Measurements from ENCODE around the gene MTMR10. TPM values are rescaled to one million over a fixed set of nuclear protein-coding genes. Genes with fewer than 3 reads are reported as not detected.

MTMR10 gene
- total RNA-seq (10 to 100 TPM; 12.5 to 35.0 TPM), polyA plus RNA-seq (10 to 100 TPM in 1 of 2 donors, 1 to 10 TPM in 1; 9.0 to 10.7 TPM)
- long read RNA-seq, donor 1, partial matches to known transcripts: 1 of 4 reads
- long read RNA-seq, donor 1, other reads (novel, unspliced or antisense): 3 of 4 reads
- long read RNA-seq, donor 2, full-length matches to known transcripts: 3 of 12 reads
- long read RNA-seq, donor 2, partial matches to known transcripts: 5 of 12 reads
- long read RNA-seq, donor 2, other reads (novel, unspliced or antisense): 4 of 12 reads

GRCh38 chr15:30991255-30992235, at the start of gene MTMR10:
TSS of gene MTMR10 (minus strand) at chr15:30991628. CDS start at chr15:30991506, 122 bp downstream.
- intact Hi-C loops (cut with DNase I): loop anchor here in 1 of 2 donors (5.0 to 10.0 kb wide), 3 partner anchors 89 to 493 kb away; partner anchors contain the start of genes FAN1 and KLF13

GRCh38 chr15:31040611-31041010, 49.2 kb upstream of the MTMR10 start:
- Histone ChIP-seq H3K9me3 (ENCODE audit: control insufficient read depth, low read length) (no peaks in the 10 kb centered on the region), H3K4me1 (ENCODE audit: control insufficient read depth in 1 of 2, insufficient read depth in 2 of 2, low read length in 2 of 2) (no peaks in the 10 kb centered on the region), H3K27me3 (ENCODE audit: control insufficient read depth in 1 of 2, insufficient read depth in 2 of 2, low read length in 1 of 2) (no peaks in the 10 kb centered on the region), H3K27ac (ENCODE audit: low read depth in 1 of 2, low read length in 2 of 2) (no peak overlapping the region), H3K36me3 (ENCODE audit: control insufficient read depth in 1 of 2, insufficient read depth in 2 of 2, low read length in 1 of 2) (no peaks in the 10 kb centered on the region), H3K4me3 (ENCODE audit: low read length in 2 of 2) (no peak overlapping the region)
- DNase-seq (no peak), ATAC-seq (ENCODE audit: low FRiP score) (no peak)
- WGBS, 2 donors: 89 to 96% methylated on average over 8 of the region's 8 CpGs
- intact Hi-C loops (cut with DNase I): no loop called here

More at GRCh38 chr15:30991255-30992235, at the start of gene MTMR10:
- DNase-seq: peak; percentile 83
- Histone ChIP-seq H3K27ac (ENCODE audit: low read depth in 1 of 2, low read length in 2 of 2) (peak within 1 kb of the TSS; percentile 45 to 86), H3K4me3 (ENCODE audit: low read length in 2 of 2) (peak within 1 kb of the TSS; percentile 86 to 90), H3K9me3 (ENCODE audit: control insufficient read depth, low read length) (no peaks in the 10 kb centered on the region), H3K27me3 (ENCODE audit: control insufficient read depth in 1 of 2, insufficient read depth in 2 of 2, low read length in 1 of 2) (no peaks in the 10 kb centered on the region), H3K36me3 (ENCODE audit: control insufficient read depth in 1 of 2, insufficient read depth in 2 of 2, low read length in 1 of 2) (no peaks in the 10 kb centered on the region), H3K4me1 (ENCODE audit: control insufficient read depth in 1 of 2, insufficient read depth in 2 of 2, low read length in 2 of 2) (no peaks in the 10 kb centered on the region)
- peak; percentile 97 for ATAC-seq (ENCODE audit: low FRiP score)
- WGBS, 2 donors: 1% methylated on average over 80 to 114 of the region's 114 CpGs

GRCh38 chr15:31039961-31040360, 48.5 kb upstream of the MTMR10 start:
- H3K36me3 ChIP-seq (ENCODE audit: control insufficient read depth in 1 of 2, insufficient read depth in 2 of 2, low read length in 1 of 2): no peaks in the 10 kb centered on the region
- no peak overlapping the region for H3K4me3 ChIP-seq (ENCODE audit: low read length in 2 of 2)
- H3K4me1 ChIP-seq (ENCODE audit: control insufficient read depth in 1 of 2, insufficient read depth in 2 of 2, low read length in 2 of 2): no peaks in the 10 kb centered on the region
- WGBS, 2 donors: 93% methylated on average over 16 of the region's 16 CpGs
- no peaks in the 10 kb centered on the region for H3K27me3 ChIP-seq (ENCODE audit: control insufficient read depth in 1 of 2, insufficient read depth in 2 of 2, low read length in 1 of 2)
- no peaks in the 10 kb centered on the region for H3K9me3 ChIP-seq (ENCODE audit: control insufficient read depth, low read length)
- H3K27ac ChIP-seq (ENCODE audit: low read depth in 1 of 2, low read length in 2 of 2): no peak overlapping the region
- ATAC-seq (ENCODE audit: low FRiP score): no peak
- DNase-seq: no peak
- intact Hi-C loops (cut with DNase I): no loop called here

GRCh38 chr15:31037731-31038477, 46.5 kb upstream of the MTMR10 start:
- H3K27me3 ChIP-seq (ENCODE audit: control insufficient read depth in 1 of 2, insufficient read depth in 2 of 2, low read length in 1 of 2): no peaks in the 10 kb centered on the region
- H3K9me3 ChIP-seq (ENCODE audit: control insufficient read depth, low read length): no peaks in the 10 kb centered on the region
- ATAC-seq (ENCODE audit: low FRiP score) (no peak), DNase-seq (no peak)
- intact Hi-C loops (cut with DNase I): no loop called here
- no peaks in the 10 kb centered on the region for H3K4me1 ChIP-seq (ENCODE audit: control insufficient read depth in 1 of 2, insufficient read depth in 2 of 2, low read length in 2 of 2)
- 70 to 72% methylated on average over 10 of the region's 10 CpGs for WGBS, 2 donors
- no peak overlapping the region for H3K27ac ChIP-seq (ENCODE audit: low read depth in 1 of 2, low read length in 2 of 2)
- no peaks in the 10 kb centered on the region for H3K36me3 ChIP-seq (ENCODE audit: control insufficient read depth in 1 of 2, insufficient read depth in 2 of 2, low read length in 1 of 2)
- no peak overlapping the region for H3K4me3 ChIP-seq (ENCODE audit: low read length in 2 of 2)

- Histone ChIP-seq H3K27ac (ENCODE audit: low read depth in 1 of 2, low read length in 2 of 2) (no peak overlapping the region), H3K27me3 (ENCODE audit: control insufficient read depth in 1 of 2, insufficient read depth in 2 of 2, low read length in 1 of 2) (no peaks in the 10 kb centered on the region), H3K36me3 (ENCODE audit: control insufficient read depth in 1 of 2, insufficient read depth in 2 of 2, low read length in 1 of 2) (no peaks in the 10 kb centered on the region), H3K4me3 (ENCODE audit: low read length in 2 of 2) (no peak overlapping the region), H3K9me3 (ENCODE audit: control insufficient read depth, low read length) (no peaks in the 10 kb centered on the region), H3K4me1 (ENCODE audit: control insufficient read depth in 1 of 2, insufficient read depth in 2 of 2, low read length in 2 of 2) (no peaks in the 10 kb centered on the region)
- ATAC-seq (ENCODE audit: low FRiP score): no peak
- intact Hi-C loops (cut with DNase I): no loop called here
- no peak for DNase-seq
- 85 to 87% methylated on average over 9 of the region's 9 CpGs for WGBS, 2 donors
These were observed 45.4 kb upstream of the MTMR10 start for GRCh38 chr15:31036783-31037182.

GRCh38 chr15:31035610-31036009, 44.2 kb upstream of the MTMR10 start:
- WGBS, 2 donors: 82 to 88% methylated on average over 7 of the region's 7 CpGs
- no peaks in the 10 kb centered on the region for H3K9me3 ChIP-seq (ENCODE audit: control insufficient read depth, low read length)
- DNase-seq (no peak), ATAC-seq (ENCODE audit: low FRiP score) (no peak)
- H3K36me3 ChIP-seq (ENCODE audit: control insufficient read depth in 1 of 2, insufficient read depth in 2 of 2, low read length in 1 of 2): no peaks in the 10 kb centered on the region
- no peaks in the 10 kb centered on the region for H3K27me3 ChIP-seq (ENCODE audit: control insufficient read depth in 1 of 2, insufficient read depth in 2 of 2, low read length in 1 of 2)
- no peak overlapping the region for H3K4me3 ChIP-seq (ENCODE audit: low read length in 2 of 2)
- intact Hi-C loops (cut with DNase I): no loop called here
- no peaks in the 10 kb centered on the region for H3K4me1 ChIP-seq (ENCODE audit: control insufficient read depth in 1 of 2, insufficient read depth in 2 of 2, low read length in 2 of 2)
- H3K27ac ChIP-seq (ENCODE audit: low read depth in 1 of 2, low read length in 2 of 2): no peak overlapping the region

GRCh38 chr15:31034152-31034551, 42.7 kb upstream of the MTMR10 start:
- Histone ChIP-seq H3K27ac (ENCODE audit: low read depth in 1 of 2, low read length in 2 of 2) (no peak overlapping the region), H3K27me3 (ENCODE audit: control insufficient read depth in 1 of 2, insufficient read depth in 2 of 2, low read length in 1 of 2) (no peaks in the 10 kb centered on the region), H3K4me1 (ENCODE audit: control insufficient read depth in 1 of 2, insufficient read depth in 2 of 2, low read length in 2 of 2) (no peaks in the 10 kb centered on the region), H3K4me3 (ENCODE audit: low read length in 2 of 2) (no peak overlapping the region), H3K9me3 (ENCODE audit: control insufficient read depth, low read length) (no peaks in the 10 kb centered on the region), H3K36me3 (ENCODE audit: control insufficient read depth in 1 of 2, insufficient read depth in 2 of 2, low read length in 1 of 2) (no peaks in the 10 kb centered on the region)
- ATAC-seq (ENCODE audit: low FRiP score): no peak
- intact Hi-C loops (cut with DNase I): no loop called here
- DNase-seq: no peak
- 77 to 81% methylated on average over 4 of the region's 4 CpGs for WGBS, 2 donors

GRCh38 chr15:31032961-31033371, 41.5 kb upstream of the MTMR10 start:
- no peak for ATAC-seq (ENCODE audit: low FRiP score)
- H3K27me3 ChIP-seq (ENCODE audit: control insufficient read depth in 1 of 2, insufficient read depth in 2 of 2, low read length in 1 of 2): no peaks in the 10 kb centered on the region
- DNase-seq: no peak
- H3K4me1 ChIP-seq (ENCODE audit: control insufficient read depth in 1 of 2, insufficient read depth in 2 of 2, low read length in 2 of 2): no peaks in the 10 kb centered on the region
- no peaks in the 10 kb centered on the region for H3K9me3 ChIP-seq (ENCODE audit: control insufficient read depth, low read length)
- intact Hi-C loops (cut with DNase I): no loop called here
- H3K4me3 ChIP-seq (ENCODE audit: low read length in 2 of 2): no peak overlapping the region
- no peak overlapping the region for H3K27ac ChIP-seq (ENCODE audit: low read depth in 1 of 2, low read length in 2 of 2)
- no peaks in the 10 kb centered on the region for H3K36me3 ChIP-seq (ENCODE audit: control insufficient read depth in 1 of 2, insufficient read depth in 2 of 2, low read length in 1 of 2)
- WGBS, 2 donors: 8 to 12% methylated on average over 5 of the region's 5 CpGs

All from aorta (tissue), 5 donors.